Body of pancreas (tissue), 4 donors: Measurements from ENCODE around the gene MERTK.
"Not testable (repeated sequence)": the region's sequence is repeated elsewhere in the genome, so short reads cannot be mapped to it uniquely, and the experiment has no call there.

Experiments used
- POLR2A ChIP-seq, 3 donors: fragments of 450-650 bp; IDR thresholded peaks; one replicate each; pipeline ENCODE4 v1.6.1; 2016; ENCODE audit warnings: antibody characterized with exemption in 3 of 3, mild to moderate bottlenecking in 2 of 3
- TF ChIP-seq, protein P1 (sequence below), 7 experiments: fragments of 450-650 bp in 4 of 7; fragments of 200-600 bp in 3 of 7; sonication (generic) in 3 of 7; IDR thresholded peaks; one replicate each; pipeline ENCODE4 v1.5.1; 2016 to 2019; ENCODE audit warnings: antibody characterized with exemption in 7 of 7

GRCh38 chr2:112039556-112039955 lies 141.1 kb downstream of the MERTK start:
- TF ChIP-seq, protein P1, sequence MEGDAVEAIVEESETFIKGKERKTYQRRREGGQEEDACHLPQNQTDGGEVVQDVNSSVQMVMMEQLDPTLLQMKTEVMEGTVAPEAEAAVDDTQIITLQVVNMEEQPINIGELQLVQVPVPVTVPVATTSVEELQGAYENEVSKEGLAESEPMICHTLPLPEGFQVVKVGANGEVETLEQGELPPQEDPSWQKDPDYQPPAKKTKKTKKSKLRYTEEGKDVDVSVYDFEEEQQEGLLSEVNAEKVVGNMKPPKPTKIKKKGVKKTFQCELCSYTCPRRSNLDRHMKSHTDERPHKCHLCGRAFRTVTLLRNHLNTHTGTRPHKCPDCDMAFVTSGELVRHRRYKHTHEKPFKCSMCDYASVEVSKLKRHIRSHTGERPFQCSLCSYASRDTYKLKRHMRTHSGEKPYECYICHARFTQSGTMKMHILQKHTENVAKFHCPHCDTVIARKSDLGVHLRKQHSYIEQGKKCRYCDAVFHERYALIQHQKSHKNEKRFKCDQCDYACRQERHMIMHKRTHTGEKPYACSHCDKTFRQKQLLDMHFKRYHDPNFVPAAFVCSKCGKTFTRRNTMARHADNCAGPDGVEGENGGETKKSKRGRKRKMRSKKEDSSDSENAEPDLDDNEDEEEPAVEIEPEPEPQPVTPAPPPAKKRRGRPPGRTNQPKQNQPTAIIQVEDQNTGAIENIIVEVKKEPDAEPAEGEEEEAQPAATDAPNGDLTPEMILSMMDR (IDR thresholded peaks at IDR 0.05), result not testable (repeated sequence)
- not testable (repeated sequence) for TF ChIP-seq POLR2A (IDR thresholded peaks at IDR 0.05)
